ENCODE data around the gene CDH4. TPM values are rescaled to one million over a fixed set of nuclear protein-coding genes. Genes with fewer than 3 reads are reported as not detected.

The CDH4 gene
- total RNA-seq, 2 experiments from 2014 or later = 0.06 to 0.08 TPM

DNA sequence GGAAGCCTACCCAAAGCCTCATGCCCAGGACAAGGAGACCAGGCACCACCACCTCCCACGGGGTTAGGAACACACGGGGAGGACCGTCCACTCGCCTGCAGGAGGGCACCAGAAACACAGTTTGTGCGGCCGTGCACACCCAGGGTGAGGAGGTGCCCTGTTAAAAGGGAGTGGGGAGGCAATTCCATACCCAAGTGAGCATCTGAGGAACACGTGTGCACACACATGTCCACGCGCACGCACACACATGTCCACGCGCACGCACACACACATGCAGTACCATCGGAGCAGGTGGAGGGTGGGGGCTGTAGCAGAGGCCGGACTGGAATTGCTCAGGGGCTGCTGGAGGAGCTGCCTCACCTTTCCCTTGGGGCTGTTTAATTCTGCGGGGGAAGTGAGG is 554.3 kb downstream of the CDH4 start:
- H3K4me1 Mint-ChIP-seq = no peaks in the 10 kb centered on the region
- no peak overlapping the region for H3K27ac Mint-ChIP-seq
- no peaks in the 10 kb centered on the region for H3K9me3 Mint-ChIP-seq
- peaks cover 13% of the 10 kb centered on the region for H3K27me3 Mint-ChIP-seq
- no peak for DNase-seq
- H3K36me3 Mint-ChIP-seq = no peaks in the 10 kb centered on the region
- H3K4me3 Mint-ChIP-seq = no peak overlapping the region

DNA sequence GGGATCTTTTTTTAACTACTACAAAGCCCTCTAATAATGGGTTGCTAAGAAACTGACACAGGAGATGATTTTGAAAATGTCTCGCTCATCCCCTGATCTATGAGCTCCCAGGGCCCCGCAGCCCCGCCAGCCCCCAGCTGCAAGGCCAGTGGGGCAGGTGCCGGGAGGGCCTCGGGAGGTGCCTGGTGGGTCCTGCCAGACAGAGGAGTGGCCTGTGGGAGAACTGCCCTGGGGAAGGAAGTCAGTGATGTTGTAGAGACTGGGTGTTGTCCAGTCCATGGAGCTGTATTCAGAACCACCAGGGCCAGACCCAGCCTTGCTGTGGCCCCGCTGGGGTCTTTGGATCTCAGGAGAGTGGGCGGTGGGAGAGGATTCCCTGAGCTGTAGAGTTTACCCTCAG is 554.9 kb downstream of the CDH4 start:
- H3K36me3 Mint-ChIP-seq = no peaks in the 10 kb centered on the region
- no peak for DNase-seq
- H3K4me3 Mint-ChIP-seq = no peak overlapping the region
- no peak overlapping the region for H3K27ac Mint-ChIP-seq
- peaks cover 13% of the 10 kb centered on the region for H3K27me3 Mint-ChIP-seq
- H3K4me1 Mint-ChIP-seq = no peaks in the 10 kb centered on the region
- H3K9me3 Mint-ChIP-seq = no peaks in the 10 kb centered on the region

DNA sequence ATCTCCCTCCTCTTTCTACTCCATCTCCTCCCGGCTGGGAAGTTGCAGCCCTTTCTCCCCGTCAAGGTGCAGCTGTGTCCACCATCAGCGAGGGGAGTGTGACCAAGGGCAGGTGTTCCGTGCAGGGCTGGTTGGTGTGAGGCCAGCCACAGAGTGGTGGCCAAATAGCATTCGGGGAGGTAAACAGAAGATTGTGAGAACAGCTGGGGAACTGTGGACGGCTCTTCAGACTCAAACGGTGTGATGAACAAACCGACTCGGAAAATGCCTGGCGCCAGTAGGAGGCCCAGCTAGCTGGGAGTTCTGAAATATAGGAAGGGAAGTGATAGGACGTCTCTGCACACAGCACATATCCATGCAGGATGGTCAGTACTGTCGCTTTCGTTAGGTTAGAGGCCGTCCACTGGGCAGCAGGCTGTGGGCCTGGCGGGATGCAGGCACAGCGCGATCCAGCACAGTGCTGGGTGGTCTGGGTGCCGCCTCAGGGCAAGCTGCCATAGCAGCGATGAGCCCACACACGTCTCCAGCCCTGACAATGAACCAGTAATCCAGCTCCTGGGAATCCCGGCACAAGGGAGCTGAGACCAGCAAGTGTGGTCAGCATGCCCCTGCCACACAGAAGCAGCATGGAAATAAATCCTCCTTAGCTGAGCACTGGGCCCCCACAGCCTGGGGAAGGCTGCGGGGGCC is 555.6 kb downstream of the CDH4 start:
- Mint-ChIP-seq H3K4me3 (no peak overlapping the region), H3K4me1 (no peaks in the 10 kb centered on the region), H3K27ac (no peak overlapping the region), H3K36me3 (no peaks in the 10 kb centered on the region), H3K27me3 (peaks cover 13% of the 10 kb centered on the region), H3K9me3 (no peaks in the 10 kb centered on the region)
- no peak for DNase-seq

DNA sequence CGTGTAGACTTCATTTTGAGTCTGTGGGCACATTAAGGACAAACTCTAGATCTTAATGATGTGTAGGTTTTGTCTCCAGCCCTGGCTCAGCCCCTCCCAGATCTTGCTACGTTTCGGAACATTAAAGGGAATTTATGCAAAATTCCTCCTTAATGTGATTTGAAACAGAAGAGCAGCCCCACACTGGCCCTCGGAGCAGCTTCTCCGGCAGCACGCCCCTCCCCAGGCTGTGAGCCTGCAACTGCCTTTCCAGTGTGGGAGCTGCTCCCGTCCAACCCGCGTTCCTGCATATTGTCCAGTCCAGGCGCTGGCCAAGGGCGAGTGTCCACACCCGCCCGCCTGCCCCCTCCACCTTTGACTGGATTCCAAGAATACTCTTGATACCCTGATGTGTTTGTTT is 556.4 kb downstream of the CDH4 start:
- H3K27me3 Mint-ChIP-seq = peaks cover 10% of the 10 kb centered on the region
- H3K27ac Mint-ChIP-seq = no peak overlapping the region
- H3K9me3 Mint-ChIP-seq = no peaks in the 10 kb centered on the region

DNA sequence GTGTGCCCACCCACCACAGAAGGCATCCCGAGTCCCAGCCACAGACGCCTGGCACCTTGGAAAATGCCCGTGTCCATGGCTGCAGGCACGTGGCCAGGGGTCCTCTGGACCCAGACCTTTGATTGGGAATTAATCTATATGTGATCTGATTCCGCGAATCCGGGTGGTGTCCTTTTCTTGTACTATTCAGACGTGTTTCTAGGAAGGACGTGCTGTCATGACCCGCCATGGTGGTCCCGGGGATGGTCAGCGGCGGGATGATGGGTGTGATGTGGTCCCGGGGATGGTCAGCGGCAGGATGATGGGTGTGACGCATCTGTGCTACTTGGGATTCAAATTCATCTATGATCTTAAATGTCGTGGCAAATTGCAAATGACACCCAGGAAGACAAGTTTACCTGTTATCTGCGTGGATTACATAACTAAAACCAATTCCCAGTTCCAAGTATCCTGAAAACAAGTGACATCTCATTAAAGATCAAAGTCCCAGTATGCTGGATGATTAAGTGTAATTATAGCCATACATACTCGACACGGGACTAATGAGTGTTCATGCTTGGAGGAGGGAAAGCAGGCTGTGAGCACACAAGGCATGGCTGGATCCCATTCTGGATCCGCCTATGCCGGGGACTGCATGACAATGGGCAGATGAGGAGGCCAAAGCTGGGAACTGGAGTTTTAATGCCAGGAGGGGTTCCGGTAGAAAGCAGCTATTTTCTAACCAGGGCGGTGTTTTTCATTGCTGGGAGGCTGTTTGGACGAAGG is 557.1 kb downstream of the CDH4 start:
- no peak for DNase-seq
- Mint-ChIP-seq H3K4me1 (no peaks in the 10 kb centered on the region), H3K4me3 (no peak overlapping the region), H3K27ac (no peak overlapping the region), H3K27me3 (peaks cover 7% of the 10 kb centered on the region), H3K9me3 (no peaks in the 10 kb centered on the region), H3K36me3 (no peaks in the 10 kb centered on the region)

More for the DNA sequence above, 556.4 kb downstream of the CDH4 start:
- H3K36me3 Mint-ChIP-seq = no peaks in the 10 kb centered on the region
- H3K4me1 Mint-ChIP-seq = no peaks in the 10 kb centered on the region
- H3K4me3 Mint-ChIP-seq = no peak overlapping the region
- DNase-seq = no peak

DNA sequence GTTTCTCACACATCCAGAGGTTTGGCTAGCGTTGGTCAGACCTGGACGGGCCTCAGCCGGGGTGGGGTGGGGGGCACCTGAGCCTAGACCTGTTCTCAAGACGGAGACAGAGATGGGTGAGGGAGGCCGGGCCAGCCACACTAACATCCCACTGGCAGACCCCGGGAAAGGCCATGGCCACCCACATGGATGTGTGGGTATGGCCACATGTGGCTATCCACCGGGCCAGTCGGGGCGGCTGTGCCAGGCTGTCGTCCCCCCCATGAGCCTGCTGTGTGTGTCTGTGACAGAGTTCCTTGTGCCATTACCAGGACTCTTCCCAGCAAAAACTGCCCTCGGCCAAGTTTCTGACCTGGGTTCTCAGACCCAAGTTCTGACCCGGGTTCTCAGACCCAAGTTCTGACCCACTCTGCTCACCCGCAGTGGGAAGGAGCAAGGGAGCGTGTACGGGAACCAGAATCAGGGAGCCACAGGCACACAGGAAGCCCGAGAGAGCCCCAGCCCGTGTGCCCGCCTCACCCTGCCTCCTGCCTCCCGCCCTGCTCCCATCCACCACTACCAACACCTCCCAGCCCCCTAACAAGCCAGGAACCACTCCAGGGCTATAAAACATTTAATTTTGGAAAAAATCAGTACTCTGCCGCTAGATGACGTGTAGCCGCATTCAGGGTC is 558.1 kb downstream of the CDH4 start:
- no peaks in the 10 kb centered on the region for H3K4me1 Mint-ChIP-seq
- H3K4me3 Mint-ChIP-seq = no peak overlapping the region
- H3K27me3 Mint-ChIP-seq = peaks cover 4% of the 10 kb centered on the region
- H3K27ac Mint-ChIP-seq = no peak overlapping the region
- H3K9me3 Mint-ChIP-seq = no peaks in the 10 kb centered on the region
- DNase-seq = no peak
- H3K36me3 Mint-ChIP-seq = no peaks in the 10 kb centered on the region

DNA sequence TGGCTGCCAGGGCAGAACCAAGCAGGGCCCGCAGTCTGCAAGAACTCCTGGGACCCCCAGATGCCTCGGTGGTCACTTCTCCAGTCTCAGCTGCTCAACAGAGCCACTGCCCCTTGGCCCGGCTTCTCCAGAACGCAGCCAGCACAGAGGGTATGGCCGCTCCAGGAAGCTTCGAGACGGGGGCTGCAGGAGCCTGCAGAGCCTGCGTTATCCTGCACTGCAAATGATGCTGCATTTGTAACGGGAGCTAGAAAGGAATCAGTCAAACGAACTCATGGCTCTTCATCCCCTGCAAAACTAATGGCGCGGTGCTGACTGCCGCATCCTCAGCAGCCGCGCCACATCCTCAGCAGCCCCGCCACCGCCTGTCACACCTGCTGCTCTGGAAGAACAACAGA is 558.7 kb downstream of the CDH4 start:
- H3K27ac Mint-ChIP-seq = no peak overlapping the region
- H3K36me3 Mint-ChIP-seq = no peaks in the 10 kb centered on the region
- DNase-seq = no peak
- peaks cover 4% of the 10 kb centered on the region for H3K27me3 Mint-ChIP-seq
- no peaks in the 10 kb centered on the region for H3K9me3 Mint-ChIP-seq
- H3K4me3 Mint-ChIP-seq = no peak overlapping the region
- H3K4me1 Mint-ChIP-seq = no peaks in the 10 kb centered on the region

DNA sequence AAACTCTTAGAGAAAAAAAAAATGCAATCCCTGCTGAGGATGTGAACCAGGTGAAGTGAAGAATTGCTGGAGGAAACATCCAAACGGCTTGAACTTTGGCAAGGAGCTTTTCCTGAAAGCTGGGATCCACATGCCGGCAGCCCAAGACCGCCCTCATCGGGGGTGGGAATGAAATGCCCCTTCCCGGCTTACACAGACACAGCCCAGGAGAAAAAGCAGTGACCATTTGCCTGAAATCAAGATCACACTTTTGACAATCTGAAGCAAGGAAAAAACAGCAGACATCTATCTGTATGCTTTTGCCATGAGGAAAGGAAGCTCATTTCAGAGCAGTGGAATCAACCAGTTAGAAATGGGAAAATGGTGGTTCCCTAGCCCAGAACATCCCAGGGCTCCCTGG is 559.1 kb downstream of the CDH4 start:
- peaks cover 4% of the 10 kb centered on the region for H3K27me3 Mint-ChIP-seq
- no peak overlapping the region for H3K4me3 Mint-ChIP-seq
- no peaks in the 10 kb centered on the region for H3K9me3 Mint-ChIP-seq
- H3K36me3 Mint-ChIP-seq = no peaks in the 10 kb centered on the region
- H3K27ac Mint-ChIP-seq = no peak overlapping the region
- H3K4me1 Mint-ChIP-seq = no peaks in the 10 kb centered on the region
- no peak for DNase-seq

DNA sequence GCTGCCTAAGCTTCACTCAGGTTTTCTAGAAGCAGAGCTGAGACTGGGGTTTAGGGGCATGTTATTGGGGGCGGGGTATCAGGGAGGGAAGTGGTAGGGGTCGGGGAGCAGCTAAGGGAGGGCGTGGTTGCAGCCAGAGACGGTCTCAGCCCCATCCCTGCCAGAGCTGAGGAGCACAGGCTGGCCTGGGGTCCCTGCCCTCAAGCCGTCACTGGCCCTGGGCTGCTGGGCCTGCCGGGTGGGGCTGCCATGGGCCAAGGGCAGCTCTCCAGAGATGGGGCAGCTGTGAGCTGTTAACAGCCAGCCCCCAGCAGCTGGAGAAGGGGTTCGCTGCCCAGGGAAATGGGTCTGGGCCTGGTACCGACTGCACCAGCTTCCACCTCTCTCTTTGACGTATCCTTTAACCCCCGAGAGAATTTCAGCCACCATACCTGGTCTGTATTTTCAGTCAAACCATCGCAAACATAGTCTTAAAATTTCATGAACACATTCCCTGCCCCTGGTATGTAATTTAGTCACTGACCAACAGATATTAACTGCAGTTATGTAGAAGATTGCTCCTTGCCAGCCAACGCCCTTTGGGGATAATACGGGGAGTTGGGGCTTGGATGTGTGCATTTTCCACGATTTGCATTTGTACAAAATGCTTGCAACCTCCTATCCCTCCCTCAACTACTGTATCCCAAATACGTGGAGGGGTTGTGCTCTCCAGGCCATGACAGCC is 560.2 kb downstream of the CDH4 start:
- Mint-ChIP-seq H3K4me1 (no peaks in the 10 kb centered on the region), H3K27ac (no peak overlapping the region), H3K27me3 (peaks cover 4% of the 10 kb centered on the region), H3K9me3 (no peaks in the 10 kb centered on the region), H3K4me3 (no peak overlapping the region), H3K36me3 (no peaks in the 10 kb centered on the region)
- no peak for DNase-seq

DNA sequence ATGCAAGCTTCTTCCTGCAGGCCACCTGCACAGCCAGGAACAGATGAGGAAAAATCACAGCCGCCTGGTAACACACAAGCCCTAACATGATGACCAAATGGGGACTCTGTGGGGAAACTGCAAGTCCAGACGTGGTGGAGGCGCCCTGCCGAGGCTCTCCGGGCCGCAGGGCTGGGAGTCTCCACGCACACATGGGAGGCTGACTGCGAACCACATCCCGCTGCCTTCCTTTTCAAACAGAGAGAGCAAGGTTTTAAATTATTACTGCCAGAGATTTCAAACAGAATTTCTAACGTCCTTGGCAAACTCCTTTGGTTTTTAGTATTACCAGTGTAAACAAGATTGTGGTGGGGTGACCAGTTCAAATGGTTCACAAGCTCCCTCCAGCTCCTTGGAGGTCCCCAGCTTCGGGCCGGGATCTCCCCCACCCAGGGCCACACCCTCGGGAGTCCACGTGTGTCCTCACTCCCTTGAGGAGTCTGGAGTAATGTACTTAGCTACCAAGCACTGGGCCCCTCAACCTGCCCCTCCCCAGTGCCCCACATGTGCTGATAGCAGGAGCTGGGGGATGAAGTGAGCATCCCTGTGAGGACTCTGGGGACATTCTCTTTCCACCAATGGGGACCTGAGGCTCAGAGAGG is 560.9 kb downstream of the CDH4 start:
- DNase-seq = no peak
- no peaks in the 10 kb centered on the region for H3K4me1 Mint-ChIP-seq
- no peak overlapping the region for H3K27ac Mint-ChIP-seq
- no peaks in the 10 kb centered on the region for H3K36me3 Mint-ChIP-seq
- H3K27me3 Mint-ChIP-seq = peaks cover 4% of the 10 kb centered on the region
- no peaks in the 10 kb centered on the region for H3K9me3 Mint-ChIP-seq
- H3K4me3 Mint-ChIP-seq = no peak overlapping the region

DNA sequence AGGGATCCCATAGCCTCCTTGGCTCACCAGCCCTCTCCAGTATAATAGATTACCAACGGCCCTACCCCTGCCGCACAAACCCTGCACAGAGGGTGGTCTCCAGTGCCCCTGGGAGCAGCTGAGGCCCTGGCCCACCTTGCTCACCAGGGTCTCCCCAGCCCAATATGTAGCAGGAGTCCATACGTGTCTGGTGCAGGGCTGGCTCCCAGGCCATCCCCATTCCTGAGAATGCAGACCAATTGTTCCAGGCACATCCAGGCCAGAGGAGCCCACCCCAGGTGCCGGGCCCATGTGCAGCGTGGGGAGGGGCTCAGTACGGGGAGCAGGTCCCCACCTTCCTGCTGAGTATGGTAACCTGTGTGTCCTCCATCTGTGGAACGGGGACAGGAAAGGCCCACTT is 561.7 kb downstream of the CDH4 start:
- no peak overlapping the region for H3K4me3 Mint-ChIP-seq
- no peaks in the 10 kb centered on the region for H3K4me1 Mint-ChIP-seq
- no peak for DNase-seq
- no peaks in the 10 kb centered on the region for H3K36me3 Mint-ChIP-seq
- H3K9me3 Mint-ChIP-seq = no peaks in the 10 kb centered on the region
- H3K27ac Mint-ChIP-seq = no peak overlapping the region
- no peaks in the 10 kb centered on the region for H3K27me3 Mint-ChIP-seq

DNA sequence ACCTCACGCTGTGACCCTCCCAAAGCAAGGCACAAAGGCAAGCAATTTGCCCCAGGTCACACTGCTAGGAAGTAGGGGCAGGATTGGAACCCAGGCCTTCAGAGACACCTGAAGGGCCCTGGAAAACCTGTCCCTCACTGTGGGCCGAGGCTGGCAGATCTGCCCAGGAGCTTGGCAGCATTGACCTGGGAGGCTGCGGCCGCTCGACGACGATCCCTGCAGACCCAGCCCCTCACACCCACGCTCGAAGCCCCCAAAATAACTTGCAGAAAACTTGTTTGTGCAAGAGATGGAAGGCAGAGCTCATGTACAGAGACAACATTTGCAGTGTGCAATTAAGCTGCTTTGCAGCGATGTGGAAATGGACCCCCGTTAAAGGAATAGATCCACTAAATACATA is 562.2 kb downstream of the CDH4 start:
- Mint-ChIP-seq H3K4me3 (no peak overlapping the region), H3K27ac (no peak overlapping the region), H3K9me3 (no peaks in the 10 kb centered on the region), H3K27me3 (no peaks in the 10 kb centered on the region), H3K4me1 (no peaks in the 10 kb centered on the region), H3K36me3 (no peaks in the 10 kb centered on the region)
- DNase-seq = no peak

DNA sequence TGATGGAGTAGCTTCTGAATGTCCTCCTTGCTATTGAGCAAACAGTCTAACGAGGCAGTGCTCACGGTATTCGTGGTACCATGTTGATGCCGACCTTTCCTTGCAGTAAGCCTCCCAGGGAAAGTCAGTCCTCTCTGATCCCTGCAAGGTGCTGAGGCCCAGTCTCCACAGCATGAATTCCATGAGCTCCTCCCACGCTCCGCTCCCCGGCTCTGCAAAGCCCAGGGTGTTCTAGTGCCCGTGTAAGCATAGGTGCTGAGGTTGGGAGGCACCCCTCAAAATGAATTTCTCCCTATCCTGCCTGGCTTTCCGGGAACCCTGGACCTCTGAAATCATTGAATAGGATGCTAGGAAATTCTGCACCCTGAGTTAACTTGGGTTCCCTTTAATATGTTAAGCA is 562.7 kb downstream of the CDH4 start:
- Mint-ChIP-seq H3K4me1 (no peaks in the 10 kb centered on the region), H3K36me3 (no peaks in the 10 kb centered on the region), H3K4me3 (no peak overlapping the region), H3K27me3 (no peaks in the 10 kb centered on the region), H3K9me3 (no peaks in the 10 kb centered on the region), H3K27ac (no peak overlapping the region)
- DNase-seq = no peak

DNA sequence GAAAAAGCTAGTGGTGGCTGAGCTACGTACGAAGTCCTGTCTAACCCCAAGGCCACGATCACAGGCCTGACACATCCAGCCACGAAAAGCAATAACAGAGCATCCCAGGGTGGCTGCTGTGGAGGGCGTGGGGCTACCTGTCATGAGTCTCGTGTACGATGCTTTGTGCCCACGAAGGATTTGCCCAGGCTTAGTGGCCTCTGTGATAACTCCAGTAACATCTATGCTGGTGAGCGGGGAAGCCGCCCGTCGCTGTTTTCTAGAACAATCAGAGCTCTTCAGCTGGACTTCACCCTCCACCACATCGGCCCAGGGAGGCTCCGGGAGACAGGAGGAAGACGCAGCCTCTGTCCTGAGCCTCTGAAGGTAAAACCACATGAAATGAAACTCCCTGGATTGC is 563.1 kb downstream of the CDH4 start:
- no peaks in the 10 kb centered on the region for H3K4me1 Mint-ChIP-seq
- no peaks in the 10 kb centered on the region for H3K9me3 Mint-ChIP-seq
- no peak for DNase-seq
- no peaks in the 10 kb centered on the region for H3K36me3 Mint-ChIP-seq
- H3K27me3 Mint-ChIP-seq = no peaks in the 10 kb centered on the region
- H3K27ac Mint-ChIP-seq = no peak overlapping the region
- no peak overlapping the region for H3K4me3 Mint-ChIP-seq

DNA sequence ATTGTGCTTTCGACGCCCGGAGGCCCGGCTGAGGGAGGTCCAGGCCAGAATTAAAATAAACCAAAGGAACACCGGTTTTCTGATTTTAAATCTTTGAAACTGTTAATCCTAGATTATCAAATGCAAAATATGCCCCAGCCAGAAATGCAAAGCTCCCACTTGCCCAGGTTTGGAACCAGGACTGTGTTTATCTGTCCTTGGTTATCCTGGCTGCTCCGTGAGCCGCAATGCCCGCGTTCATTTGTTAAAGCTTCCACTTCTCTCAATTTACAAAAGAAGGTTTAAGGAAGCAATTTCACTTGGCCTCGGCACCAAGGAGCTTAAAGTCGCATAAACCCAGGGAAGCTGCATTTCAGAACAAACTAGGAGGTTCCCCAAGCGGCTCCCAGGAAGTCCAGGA is 563.6 kb downstream of the CDH4 start:
- no peaks in the 10 kb centered on the region for H3K9me3 Mint-ChIP-seq
- no peaks in the 10 kb centered on the region for H3K4me1 Mint-ChIP-seq
- no peaks in the 10 kb centered on the region for H3K36me3 Mint-ChIP-seq
- H3K27ac Mint-ChIP-seq = no peak overlapping the region
- H3K4me3 Mint-ChIP-seq = no peak overlapping the region
- H3K27me3 Mint-ChIP-seq = no peaks in the 10 kb centered on the region
- no peak for DNase-seq

Measured in activated naive CD8-positive, alpha-beta T cell treated with anti-CD3 and anti-CD28 coated beads for 36 hours (primary cell).